Left colon (tissue), 2 donors: Measurements from ENCODE around the gene XYLT2. TPM values are rescaled to one million over a fixed set of nuclear protein-coding genes. Genes with fewer than 3 reads are reported as not detected.
"Not testable (repeated sequence)": the region's sequence is repeated elsewhere in the genome, so short reads cannot be mapped to it uniquely, and the experiment has no call there.

Source experiments
- ATAC-seq: fragments of 200-7000 bp; cut with Tn5 transposase; one replicate; pipeline ENCODE4 v1.9.1; 2020; ENCODE audit warnings: mild to moderate bottlenecking, moderate library complexity
- DNase-seq, 2 donors: peaks; one replicate each; pipeline ENCODE4 v3.0.0-alpha.2; 2020
- intact Hi-C, 2 donors: fragments of 100-400 bp; cut with DNase I in 1 of 2; cut with micrococcal nuclease in 1 of 2; formaldehyde crosslinking; loops; one replicate each; pipeline versions ENCODE4 v1.11.2 to v1.14.0; 2022; cut with DNase I, micrococcal nuclease
- total RNA-seq, 2 donors: library from RNA; stranded (reverse); fragmentation: NEBNext Ultra II Directional; extraction: Animal tissue kit (Norgen Biotek cat#: 25700); gene quantifications; one replicate each; pipeline ENCODE4 v1.2.1, GENCODE V29; 2021
- donor health status: DM: no; HTN: no; CAD: no.
- donor health status: DM: yes; HTN: yes; CAD: no.

XYLT2 gene
- total RNA-seq, 2 donors from 2014 or later: 18.1 to 20.2 TPM

GRCh38 chr17:50317121-50317520 is 28.8 kb upstream of the XYLT2 start:
- ATAC-seq (no peak), DNase-seq (no peak)
- intact Hi-C loops: no loop called here

GRCh38 chr17:50318501-50319285 is 27.2 kb upstream of the XYLT2 start:
- ATAC-seq: no peak
- intact Hi-C loops: no loop called here
- DNase-seq: no peak

GRCh38 chr17:50319306-50320004 is 26.5 kb upstream of the XYLT2 start:
- intact Hi-C loops: no loop called here
- ATAC-seq (no peak), DNase-seq (no peak)

- ATAC-seq (no peak), DNase-seq (no peak)
- intact Hi-C loops: no loop called here
These were observed 23.7 kb upstream of the XYLT2 start for GRCh38 chr17:50322271-50322670.

GRCh38 chr17:50323060-50323459 is 22.9 kb upstream of the XYLT2 start:
- no peak for DNase-seq
- intact Hi-C loops: no loop called here

GRCh38 chr17:50325906-50326305 is 20.0 kb upstream of the XYLT2 start:
- ATAC-seq: no peak
- intact Hi-C loops: no loop called here
- no peak for DNase-seq

More at GRCh38 chr17:50323060-50323459, 22.9 kb upstream of the XYLT2 start:
- no peak for ATAC-seq

GRCh38 chr17:50326831-50327364 is 19.0 kb upstream of the XYLT2 start:
- no peak for DNase-seq
- intact Hi-C loops: no loop called here
- ATAC-seq: no peak

GRCh38 chr17:50328363-50329325 is 17.3 kb upstream of the XYLT2 start:
- no peak for ATAC-seq
- no peak for DNase-seq
- intact Hi-C loops: no loop called here

GRCh38 chr17:50329716-50330115 is 16.2 kb upstream of the XYLT2 start:
- DNase-seq (no peak), ATAC-seq (no peak)
- intact Hi-C loops: no loop called here

- ATAC-seq (no peak), DNase-seq (no peak)
- intact Hi-C loops: no loop called here
These were observed 15.7 kb upstream of the XYLT2 start for GRCh38 chr17:50330151-50330775.

- ATAC-seq (no peak), DNase-seq (no peak)
- intact Hi-C loops: no loop called here
These were observed 14.7 kb upstream of the XYLT2 start for GRCh38 chr17:50331085-50331791.

GRCh38 chr17:50332196-50332595 is 13.7 kb upstream of the XYLT2 start:
- ATAC-seq (no peak), DNase-seq (no peak)
- intact Hi-C loops: no loop called here

GRCh38 chr17:50333291-50334057 is 12.5 kb upstream of the XYLT2 start:
- DNase-seq, intact Hi-C loops, ATAC-seq: not testable (repeated sequence)

GRCh38 chr17:50337956-50338355 is 8.0 kb upstream of the XYLT2 start:
- DNase-seq (no peak), ATAC-seq (no peak)
- intact Hi-C loops: no loop called here

- ATAC-seq (no peak), DNase-seq (no peak)
- intact Hi-C loops: no loop called here
These were observed 7.3 kb upstream of the XYLT2 start for GRCh38 chr17:50338645-50339044.

- intact Hi-C loops: no loop called here
- DNase-seq (no peak), ATAC-seq (no peak)
These were observed 6.5 kb upstream of the XYLT2 start for GRCh38 chr17:50339381-50339780.

GRCh38 chr17:50344731-50345365 is 1.1 kb upstream of the XYLT2 start:
- ATAC-seq (peak; percentile 41), DNase-seq (peak; percentile 36 to 40)
- intact Hi-C loops: no loop called here
